GM12874 (cell line): ENCODE measurements around the gene SPOUT1.

ENCODE experiments used
- TF ChIP-seq, protein P1 (sequence below): IDR thresholded peaks from 2 replicates; pipeline ENCODE4 v1.5.1; 2011; ENCODE audit warnings: low read depth, mild to moderate bottlenecking, control low read depth, low read length, moderate library complexity; ENCODE audit not compliant: insufficient read depth

Gene SPOUT1

DNA sequence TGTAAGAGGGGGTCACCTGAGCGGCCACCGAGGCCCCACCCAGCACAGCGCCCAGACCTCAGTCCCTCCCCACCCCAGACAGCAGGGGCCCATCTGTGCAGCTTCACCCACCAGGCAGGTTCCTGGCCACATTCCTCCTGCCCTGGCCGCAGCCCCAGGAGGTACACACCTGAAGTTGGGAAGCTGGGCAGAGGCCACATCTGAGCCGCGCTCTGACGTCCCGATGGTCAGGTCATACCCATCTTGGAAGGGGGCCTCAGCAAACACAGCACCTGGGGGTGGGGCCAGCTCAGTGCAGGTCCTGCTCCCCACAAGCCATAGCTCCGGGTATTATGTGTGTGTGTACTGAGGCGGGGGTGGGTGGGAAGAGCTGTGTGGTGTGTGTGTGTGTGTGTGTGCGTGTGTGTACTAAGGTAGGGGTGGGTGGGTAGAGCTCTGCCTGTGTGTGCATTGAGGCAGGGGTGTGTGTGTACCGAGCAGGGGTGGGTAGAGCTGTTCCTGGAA lies 5.6 kb downstream of the SPOUT1 start:
- TF ChIP-seq, protein P1, sequence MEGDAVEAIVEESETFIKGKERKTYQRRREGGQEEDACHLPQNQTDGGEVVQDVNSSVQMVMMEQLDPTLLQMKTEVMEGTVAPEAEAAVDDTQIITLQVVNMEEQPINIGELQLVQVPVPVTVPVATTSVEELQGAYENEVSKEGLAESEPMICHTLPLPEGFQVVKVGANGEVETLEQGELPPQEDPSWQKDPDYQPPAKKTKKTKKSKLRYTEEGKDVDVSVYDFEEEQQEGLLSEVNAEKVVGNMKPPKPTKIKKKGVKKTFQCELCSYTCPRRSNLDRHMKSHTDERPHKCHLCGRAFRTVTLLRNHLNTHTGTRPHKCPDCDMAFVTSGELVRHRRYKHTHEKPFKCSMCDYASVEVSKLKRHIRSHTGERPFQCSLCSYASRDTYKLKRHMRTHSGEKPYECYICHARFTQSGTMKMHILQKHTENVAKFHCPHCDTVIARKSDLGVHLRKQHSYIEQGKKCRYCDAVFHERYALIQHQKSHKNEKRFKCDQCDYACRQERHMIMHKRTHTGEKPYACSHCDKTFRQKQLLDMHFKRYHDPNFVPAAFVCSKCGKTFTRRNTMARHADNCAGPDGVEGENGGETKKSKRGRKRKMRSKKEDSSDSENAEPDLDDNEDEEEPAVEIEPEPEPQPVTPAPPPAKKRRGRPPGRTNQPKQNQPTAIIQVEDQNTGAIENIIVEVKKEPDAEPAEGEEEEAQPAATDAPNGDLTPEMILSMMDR = no peak

DNA sequence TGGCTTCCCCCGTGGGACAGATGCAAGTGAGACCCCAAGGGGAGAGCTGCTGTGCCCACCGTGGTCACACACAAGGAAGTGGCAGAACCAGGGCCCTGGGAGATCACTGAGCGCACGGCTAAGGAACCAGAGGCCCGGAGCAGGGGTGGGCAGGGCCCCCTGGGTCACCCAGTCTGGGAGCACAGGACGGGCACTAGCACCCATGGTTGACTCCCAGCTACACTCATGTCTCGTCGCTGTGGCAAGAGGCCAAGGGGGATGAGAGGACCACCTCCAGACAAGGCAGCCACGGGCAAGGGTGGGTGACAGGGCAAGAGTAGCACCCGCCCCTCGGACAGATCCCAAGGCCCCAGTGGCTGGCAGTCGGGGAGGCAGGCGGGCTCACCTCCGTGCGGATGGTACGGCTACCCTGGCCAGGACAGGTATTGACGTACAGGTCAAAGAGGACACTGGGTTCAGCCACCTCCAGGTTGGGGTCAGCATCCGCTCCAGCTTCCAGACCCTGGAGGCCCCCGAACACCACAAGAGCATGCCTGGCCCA lies 6.2 kb downstream of the SPOUT1 start:
- TF ChIP-seq, protein P1 = no peak

GRCh38 chr9:128822407-128823042 lies 7.1 kb downstream of the SPOUT1 start:
- TF ChIP-seq, protein P1 = no peak

- TF ChIP-seq, protein P1 = no peak
These were observed 7.8 kb downstream of the SPOUT1 start for GRCh38 chr9:128821584-128822406.

DNA sequence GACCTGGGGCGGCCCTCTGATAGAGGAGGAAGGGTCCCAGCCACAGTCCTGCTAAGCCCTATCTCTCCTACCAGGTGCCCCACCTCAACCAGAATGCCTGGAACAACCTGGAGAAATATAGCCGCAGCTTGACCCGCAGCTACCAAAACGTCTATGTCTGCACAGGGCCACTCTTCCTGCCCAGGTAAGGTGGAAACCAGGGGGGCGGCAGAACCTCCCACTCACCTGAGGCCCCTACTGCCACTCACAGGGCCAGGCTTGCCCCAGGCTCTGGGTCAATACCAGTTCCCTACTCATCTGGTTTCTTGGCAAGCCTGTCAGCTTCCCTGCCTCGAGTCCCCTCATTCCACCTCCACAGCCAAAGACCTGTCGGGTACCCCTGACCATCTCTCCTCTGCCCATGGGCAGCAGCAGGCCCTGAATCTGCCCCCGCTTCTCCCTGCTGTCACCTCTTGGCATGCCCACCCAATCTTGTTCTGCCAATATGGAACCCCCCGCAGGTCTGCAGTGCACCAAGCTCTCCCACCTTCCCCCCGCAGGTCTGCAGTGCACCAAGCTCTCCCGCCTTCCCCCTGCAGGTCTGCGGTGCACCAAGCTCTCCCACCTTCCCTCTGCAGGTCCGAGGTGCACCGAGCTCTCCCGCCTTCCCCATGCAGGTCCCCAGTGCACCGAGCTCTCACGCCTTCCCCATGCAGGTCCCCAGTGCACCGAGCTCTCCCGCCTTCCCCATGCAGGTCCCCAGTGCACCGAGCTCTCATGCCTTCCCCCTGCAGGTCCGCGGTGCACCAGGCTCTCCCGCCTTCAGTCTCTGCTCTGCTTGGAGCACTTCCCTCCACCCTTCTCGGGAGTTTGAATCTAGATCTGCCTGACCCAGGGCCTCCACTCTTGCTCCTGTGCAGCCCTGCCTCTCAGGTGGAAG lies 8.7 kb downstream of the SPOUT1 start:
- TF ChIP-seq, protein P1 = no peak

DNA sequence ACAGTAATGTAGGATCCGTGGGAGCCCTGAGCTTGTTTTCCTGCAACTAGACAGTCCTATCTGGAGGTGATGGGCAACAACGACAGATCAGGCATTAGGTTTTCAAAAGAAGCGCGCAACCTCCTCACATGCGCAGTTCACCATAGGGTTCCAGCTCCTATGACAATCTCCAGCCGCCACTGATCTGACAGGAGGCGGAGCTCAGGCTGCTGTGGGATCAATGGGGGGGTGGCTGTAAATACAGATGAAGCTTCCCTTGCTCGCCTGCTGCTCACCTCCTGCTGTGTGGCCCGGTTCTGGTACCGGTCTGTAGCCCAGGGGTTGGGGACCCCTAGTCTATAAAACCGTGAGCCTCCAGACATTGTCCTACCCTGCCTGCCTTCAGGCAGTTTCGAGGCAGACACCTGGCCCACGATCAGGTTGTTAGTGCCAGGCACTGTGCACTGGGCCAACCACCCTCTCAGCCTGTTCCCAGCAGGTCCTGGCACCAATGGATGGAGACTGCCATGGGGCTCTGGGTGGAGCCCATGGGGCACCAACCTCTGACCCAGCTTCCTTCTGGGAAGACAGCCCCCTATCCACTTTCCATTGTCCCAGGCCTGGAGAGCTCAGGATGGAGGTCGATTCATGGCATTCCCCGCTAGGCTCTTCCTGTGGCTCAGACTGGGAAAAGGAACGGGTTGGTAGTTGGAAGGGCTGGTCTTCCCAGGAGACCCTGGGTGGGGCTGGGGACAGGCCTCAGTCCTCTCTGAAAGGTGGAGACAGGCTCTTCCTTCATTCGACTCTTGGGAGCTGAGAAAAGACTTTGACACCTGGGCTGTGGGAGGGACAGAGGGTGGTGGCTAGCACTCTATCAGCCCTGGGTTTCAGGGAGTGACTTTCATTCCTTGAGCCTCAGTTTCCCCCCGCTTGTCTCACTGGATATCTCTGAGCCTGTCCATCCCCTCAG lies 9.6 kb downstream of the SPOUT1 start:
- TF ChIP-seq, protein P1 = no peak
